NK-92 (cell line): Measurements from ENCODE around the gene DNAH17.

Experiments
- DNase-seq: peaks from one replicate; lab custom pipeline; 2025; ENCODE audit not compliant: unreplicated experiment; lab: John Stamatoyannopoulos, UW

DNAH17 gene

DNA sequence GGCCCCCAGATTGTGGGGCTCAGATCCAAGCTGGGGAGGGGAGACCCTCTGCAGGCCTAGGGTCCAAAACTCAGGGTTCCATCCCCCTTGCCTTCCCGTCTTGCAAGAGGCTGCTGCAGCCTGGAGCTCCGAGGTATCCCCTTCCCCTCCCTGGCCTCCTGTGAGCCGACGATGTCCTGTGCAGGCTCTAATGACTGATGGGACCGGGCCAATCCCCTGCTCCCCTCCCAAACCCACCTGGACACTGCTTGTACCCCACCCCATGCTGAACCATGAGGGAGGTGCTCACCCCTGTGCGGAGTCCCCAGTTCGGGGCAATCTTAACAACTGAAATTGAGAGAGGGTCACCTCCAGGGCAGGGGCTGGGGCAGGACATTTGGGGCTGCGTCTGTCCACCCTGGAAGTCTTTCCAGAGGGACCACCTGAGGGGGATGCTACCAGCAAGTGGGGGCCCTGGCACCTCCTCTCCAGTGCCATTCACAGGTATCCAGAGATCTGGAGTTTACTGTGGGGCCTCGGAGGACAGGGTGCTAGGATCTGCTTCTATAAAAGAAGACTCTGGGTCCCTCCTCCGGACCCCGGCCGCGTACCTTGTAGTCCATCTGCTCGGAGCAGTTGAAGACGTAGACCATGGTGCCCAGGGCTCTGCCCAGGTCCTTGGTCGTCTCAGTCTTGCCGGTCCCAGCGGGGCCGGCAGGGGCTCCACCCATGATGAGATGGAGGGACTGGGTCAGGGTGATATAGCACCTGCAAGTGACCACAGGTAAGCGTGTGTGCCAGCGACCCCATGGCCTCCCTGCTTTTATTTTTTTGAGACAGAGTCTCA, 77.3 kb downstream of the DNAH17 start:
- DNase-seq: no peak

DNA sequence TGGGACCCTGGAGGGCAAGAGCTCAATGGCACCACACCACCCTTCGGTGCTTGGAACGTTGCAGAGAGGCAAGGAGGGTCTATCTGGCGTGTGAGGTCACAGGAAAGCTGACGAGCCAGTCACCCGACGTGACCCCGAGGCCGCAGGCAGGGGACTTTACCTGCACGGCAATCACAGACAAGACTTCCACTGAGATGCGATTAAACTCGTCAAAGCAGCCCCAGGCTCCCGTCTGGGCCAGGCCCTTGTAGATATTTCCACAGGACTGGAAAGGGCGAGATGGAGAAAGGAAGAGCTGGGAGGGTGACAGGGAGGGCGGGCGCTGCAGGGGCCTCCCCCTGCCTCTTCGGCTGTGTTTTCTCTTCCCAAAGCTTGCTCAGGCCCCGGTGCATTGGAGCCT, 78.3 kb downstream of the DNAH17 start:
- no peak for DNase-seq

DNA sequence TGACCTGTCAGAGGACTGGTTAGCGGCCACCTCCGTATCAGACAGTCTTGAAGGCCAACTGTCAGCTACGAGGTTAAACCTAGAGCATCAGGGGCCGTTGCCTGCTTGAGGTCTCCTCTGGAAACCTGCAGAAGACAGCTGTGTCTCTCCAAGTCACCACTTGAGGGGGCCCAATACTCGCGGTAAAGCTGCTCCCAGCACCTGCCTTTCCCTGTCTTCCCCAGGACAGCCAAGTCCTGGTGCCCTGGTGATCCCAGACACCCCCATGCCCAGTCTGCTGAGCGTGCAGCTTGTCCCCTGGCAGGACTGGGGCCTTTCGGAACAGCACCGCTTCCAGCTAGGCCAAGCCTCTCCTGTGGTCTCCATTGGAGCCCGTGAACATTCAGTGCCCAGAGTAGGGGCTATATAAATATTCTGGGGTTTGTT, 80.1 kb downstream of the DNAH17 start:
- DNase-seq: no peak

DNA sequence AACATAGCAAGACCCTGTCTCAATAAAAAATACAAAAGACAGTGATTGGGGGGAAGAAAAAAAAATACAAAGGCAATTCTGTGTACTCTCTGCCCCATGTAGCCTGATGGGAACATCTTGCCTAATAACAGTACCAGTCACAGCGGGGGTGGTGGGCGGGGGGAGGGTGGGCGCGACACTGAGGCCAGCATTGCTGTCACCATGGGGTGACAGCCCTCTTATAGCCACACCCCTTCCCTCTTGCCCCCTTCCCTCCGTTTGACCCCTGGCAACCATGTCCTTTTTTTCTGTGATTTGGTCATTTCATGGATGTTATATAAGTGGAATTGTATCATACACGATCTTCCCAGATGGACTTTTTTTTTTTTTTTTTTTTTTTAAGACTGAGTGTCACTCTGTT, 80.9 kb downstream of the DNAH17 start:
- no peak for DNase-seq

DNA sequence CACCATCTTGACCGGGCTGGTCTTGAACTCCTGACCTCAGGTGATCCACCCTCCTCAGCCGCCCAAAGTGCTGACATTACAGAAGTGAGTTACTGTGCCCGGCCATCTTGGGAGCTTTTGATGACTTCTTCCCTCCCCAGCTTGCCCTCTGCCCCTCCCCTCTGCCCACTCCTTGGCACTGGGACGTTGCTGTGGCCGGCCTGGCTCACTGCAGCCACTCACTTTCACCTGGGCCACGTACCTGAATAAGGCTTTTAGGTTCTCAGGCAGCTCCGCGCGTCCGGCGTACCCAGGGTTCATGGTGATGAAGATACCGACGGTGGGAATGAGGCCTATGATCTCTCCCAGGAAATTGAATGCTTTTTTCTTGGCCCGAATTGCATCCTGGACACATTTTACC, 81.6 kb downstream of the DNAH17 start:
- DNase-seq: no peak

DNA sequence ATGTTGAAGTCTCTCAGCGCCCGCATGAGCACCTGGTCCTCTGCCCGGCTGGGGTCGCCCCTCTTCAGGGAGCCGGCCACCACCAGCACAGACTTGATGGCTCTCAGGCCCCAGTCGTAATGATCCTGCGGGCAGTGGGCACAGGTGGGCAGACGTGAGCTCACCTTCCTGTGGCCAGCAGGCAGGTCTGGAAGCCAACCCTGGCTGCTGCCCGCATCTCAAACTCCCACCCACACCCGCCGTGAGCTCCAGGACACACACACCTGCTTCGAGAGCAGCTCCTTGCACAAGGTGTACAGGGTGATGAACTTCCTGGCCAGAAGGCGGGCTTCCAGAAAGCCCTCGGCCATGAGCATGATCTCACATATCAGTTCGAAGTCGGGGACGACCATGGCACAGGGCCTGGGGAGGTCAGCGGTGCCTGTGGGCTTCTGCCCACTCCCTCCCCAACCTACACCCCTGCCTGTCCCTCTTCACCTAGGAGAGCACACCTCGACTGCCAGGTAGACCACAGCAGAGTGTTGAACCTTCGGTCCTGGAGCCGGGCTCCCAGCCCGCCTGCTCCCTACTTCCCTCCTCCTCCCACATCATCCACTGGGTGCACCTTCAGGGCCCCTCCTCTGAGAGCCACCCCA, 82.4 kb downstream of the DNAH17 start:
- no peak for DNase-seq

DNA sequence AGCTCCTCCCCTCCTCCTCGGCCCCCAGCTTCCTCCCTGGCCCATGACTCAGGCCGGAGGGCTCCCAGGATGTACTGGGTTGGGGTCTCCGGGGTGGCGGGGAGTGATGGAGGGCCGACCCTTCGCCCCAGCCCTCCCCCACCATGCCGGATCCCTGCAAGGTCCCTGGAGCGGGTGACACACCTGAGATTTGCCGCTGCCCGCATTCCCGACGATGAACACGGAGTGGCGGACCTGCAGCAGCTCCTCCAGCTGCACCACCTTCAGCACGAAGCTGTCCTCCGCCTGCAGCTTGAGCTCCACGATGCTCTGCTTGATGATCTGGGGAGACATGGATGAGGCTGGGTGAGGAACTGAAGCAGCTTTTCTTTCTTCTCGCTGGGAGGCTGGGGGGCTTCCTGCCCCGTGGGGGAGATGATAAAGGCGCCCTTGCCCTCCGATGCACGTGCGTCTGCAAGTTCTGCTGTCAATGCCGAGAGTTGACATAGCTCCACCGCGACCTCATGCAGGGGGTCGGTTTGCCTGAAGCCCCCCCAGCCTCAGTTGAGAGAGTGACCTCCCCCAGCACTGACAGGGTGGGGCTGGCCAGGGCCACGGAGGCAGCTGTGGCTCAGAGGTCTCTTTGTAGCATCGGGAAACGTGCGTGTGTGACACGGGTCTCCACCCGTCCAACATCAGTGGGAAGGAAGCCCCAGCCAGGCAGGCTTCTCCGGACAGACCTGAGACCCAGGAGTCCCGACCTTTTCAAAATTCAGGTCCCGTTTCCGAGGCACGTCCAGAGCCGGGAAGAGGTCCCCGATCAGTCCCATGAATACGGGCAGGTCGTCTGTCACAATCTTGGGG, 83.1 kb downstream of the DNAH17 start:
- no peak for DNase-seq

DNA sequence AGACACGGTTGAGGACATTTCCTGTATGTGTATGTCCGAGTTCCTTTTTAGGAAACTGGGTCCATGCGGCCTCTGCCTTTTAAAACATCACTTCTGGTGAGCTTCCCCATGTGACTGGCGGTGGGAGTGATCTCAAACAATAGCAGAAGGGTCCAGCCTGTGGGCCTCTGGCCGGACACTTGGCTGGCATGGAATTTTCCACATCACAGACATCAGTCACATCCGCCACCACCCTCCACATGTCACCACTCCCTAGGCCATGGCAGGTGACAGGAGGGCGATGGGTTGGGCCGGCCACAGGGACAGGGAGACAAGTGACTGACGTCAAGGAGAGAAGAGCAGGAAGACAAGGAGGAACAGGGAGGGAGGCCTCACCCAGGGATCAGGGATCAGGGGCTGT, 83.7 kb downstream of the DNAH17 start:
- DNase-seq: no peak

DNA sequence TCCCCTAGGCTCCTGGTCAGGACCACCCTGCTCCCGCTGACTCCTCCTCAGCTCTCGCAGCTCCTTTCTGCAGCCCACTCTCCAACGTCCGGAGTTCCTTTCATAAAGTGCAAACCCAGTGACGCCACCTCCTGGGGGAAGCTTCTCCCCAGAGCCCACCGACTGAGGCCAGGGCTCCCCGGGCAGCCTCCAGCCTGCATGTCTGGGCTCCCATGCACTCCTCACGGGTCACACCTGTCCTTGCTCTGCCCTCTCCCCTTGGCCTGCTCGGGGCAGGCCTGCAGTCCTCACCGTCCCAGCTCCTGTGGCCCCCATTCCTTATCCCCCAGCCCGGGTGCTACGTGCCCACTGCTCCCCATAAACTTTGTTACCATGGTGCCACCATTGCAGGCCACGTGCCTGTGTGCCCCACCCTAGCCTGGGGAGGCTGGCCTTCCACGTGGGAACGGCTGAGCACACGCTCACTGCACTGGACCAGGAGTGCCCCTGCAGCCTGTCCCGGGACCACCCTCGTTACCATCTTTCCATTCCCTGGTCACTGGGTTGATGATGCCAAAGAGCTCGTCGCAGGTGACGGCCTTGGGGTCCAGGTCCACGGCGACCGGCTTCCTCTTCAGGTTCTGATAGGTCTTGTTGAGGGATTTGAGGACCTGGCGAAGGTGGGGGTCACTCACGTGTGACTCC, 84.9 kb downstream of the DNAH17 start:
- DNase-seq: no peak

DNA sequence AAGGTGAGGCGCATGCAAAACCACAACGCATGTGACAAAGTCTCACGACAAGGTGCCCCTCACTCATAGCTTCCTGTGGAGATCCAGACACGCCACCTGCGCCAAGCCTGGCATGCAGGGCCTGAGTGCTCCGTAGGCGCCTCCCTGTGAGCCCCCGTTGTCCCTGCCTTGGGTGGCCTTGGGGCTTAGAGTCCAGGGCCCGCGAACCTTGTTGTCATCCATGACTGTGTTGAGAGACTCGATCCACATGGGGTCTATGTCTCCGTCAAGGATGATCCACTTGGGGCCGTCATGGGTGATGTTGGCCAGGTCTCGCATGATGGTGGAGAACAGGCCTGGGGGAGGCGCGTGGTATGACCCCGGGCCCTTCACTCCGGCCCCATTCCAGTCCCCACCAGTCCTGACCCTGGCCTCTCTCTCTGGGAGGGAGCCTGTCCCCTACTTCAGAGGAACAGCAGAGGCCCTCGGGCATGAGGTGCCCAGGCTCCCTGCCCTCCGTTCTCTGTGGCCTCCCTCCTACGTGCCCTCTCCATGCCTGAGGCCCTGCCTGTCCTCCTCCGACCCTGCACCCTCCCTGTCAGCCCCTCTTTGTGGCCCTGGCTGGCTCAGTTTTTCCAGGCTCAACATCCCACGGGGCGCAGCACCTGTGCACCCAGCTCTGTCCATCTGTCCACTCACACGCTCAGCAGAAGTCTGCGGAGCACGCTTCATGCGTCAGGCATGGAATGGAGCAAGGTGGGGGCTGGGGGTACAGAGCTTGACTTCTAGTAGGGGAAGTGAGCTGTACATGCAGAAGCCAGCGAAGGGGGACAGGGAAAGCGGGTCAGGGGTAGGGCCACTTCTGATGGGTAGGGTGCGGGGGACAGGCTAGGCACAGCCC, 85.7 kb downstream of the DNAH17 start:
- DNase-seq: no peak

DNA sequence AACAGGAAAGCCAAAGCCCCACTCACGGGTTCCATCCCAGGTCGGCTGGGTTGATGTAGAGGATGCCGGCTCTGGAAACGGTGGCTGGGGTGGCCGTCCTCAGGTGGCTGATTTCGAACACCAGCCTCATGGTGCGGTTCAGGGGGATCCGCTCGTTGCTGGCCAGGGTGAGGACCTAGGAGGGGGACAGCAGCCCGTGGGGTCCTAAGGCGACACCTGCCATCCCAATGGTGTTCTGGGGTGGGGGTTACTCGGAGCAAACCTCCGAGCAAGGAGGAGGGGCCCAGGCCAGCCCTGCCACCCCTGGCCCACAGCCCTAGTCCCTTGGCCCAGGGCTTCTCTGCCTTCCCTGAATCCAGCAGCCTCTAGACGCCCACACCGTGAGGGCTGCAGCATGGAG, 86.5 kb downstream of the DNAH17 start:
- no peak for DNase-seq

DNA sequence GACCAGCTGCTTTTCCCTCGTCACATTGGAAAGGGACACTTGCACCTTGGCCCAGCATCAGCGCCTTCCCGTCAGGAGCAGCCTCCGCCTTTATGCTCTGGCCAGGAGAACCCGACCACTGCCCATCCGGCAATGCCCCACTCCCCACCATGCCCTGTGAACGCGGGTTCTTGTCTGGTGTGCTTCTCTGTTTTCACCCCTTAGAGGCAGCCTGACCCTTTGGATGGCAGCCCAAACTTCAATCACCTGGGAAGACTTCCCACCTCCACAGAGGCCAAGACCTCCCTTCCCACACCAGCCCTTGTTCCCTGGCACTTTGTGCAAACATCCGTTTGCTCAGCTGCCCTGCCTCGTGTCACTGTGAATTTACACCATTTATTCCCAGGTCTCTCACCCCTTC, 87.0 kb downstream of the DNAH17 start:
- no peak for DNase-seq

DNA sequence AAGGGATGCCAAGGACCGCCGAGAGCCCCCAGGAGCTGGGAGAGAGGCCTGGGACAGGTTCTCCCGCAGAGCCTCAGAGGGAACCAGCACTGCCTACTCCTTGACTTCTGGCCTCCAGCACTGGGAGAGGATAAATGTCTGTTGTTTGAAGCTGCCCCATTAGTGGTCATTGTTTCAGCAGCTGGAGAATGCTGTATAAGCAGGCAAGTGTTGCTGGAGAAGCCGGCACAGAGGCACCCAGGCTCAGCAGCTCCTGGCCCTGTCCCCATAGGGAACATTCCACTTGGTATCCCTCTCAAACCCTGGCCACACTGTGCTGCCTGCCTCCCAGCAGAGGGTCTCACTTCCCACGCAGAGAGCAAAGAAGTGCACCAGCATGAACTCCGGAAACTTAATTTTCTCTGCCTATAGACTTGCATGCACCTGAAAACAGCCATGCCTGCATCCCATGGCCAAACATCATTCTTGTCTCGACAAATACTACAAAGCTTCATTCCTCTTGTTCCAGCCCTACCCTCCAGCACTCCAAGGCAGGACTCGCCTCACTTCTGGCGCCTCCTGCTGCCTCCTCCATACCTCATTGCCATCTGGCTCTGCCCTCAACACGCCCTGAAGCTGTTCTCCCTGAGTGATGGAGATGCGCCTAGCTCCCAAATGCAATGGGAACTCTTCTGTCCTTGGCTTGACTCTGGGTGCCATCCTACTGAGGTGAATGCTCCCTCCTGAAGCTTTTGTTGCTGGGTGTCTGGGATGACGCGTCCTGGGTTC, 88.1 kb downstream of the DNAH17 start:
- DNase-seq: no peak

DNA sequence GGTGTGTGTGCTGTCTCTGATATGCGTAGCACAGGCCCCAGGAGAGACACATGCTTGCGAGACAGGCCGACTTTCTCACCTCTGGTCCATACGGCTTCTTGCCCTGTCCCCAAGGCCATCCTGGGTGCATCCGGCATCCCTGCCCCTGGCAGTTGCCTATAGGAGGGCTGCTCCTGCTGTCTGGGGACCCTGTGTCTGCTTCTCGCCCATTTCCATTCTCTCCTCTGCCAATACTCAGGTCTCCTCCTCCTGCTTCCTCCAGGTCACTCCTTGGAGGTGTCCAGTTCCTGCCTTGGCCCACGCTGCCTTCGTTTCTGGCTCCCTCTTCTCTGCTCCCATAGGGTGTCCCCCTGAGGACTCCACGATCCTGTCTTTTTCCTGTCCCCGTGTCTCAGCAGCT, 89.0 kb downstream of the DNAH17 start:
- no peak for DNase-seq

DNA sequence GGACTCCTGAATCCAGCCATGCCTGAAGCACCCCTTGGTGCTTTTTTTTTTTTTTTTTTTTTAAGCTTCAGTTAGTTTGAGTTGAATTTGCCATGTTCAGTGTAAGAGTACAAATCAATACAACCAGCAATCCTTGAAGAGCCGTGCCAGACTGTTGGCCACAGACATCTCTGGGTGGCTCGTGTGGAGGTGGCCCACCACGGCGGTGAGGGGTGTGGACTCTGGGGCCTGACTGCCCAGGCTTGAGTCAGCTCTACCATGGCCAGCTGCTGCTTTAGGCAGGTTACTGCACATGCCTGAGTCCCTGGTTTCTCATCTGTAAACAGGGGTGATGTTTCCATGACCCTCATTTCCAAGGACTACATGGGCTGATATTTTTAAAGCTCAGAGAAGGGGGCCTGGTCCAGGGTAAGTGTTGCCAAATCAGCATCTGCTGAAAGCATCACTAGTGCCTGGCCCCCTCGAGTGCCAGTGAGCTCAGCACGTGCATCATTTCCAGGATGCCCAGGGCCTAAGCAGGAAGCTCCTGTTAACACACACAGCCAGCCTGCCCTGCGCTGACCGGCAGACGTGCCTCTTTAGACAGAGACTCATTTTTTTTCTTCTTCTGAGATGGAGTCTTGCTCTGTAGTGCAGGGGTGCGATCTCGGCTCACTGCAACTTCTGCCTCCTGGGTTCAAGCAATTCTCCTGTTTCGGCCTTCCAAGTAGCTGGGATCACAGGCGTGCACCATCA, 90.1 kb downstream of the DNAH17 start:
- no peak for DNase-seq

DNA sequence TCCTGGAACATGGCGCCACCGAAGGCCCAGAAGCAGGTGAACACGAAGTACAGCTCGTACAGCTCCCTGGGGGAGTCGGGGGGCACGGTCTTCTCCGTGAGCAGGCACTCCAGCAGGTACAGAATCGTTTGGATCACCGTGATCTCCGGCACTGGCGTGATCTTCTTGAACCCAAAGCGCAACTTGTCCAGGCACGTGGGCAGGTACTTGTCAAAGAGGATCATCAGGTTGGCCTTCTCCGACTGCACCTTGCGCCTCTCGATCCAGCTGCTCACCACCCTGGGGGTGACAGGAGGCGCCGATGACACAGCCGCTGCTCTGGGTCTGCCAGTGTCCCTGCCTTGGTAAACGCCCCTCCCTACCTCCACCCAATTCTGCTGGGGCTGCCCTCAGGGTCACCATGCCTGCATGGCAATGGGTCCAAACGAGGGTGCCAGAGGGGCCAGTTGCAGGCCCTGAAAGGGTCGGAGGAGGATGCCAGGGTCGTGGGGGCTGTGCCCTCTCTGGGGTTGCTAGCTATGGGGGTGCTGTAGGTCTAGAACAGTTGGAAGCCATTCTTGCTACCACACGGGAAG, 90.9 kb downstream of the DNAH17 start:
- DNase-seq: no peak

DNA sequence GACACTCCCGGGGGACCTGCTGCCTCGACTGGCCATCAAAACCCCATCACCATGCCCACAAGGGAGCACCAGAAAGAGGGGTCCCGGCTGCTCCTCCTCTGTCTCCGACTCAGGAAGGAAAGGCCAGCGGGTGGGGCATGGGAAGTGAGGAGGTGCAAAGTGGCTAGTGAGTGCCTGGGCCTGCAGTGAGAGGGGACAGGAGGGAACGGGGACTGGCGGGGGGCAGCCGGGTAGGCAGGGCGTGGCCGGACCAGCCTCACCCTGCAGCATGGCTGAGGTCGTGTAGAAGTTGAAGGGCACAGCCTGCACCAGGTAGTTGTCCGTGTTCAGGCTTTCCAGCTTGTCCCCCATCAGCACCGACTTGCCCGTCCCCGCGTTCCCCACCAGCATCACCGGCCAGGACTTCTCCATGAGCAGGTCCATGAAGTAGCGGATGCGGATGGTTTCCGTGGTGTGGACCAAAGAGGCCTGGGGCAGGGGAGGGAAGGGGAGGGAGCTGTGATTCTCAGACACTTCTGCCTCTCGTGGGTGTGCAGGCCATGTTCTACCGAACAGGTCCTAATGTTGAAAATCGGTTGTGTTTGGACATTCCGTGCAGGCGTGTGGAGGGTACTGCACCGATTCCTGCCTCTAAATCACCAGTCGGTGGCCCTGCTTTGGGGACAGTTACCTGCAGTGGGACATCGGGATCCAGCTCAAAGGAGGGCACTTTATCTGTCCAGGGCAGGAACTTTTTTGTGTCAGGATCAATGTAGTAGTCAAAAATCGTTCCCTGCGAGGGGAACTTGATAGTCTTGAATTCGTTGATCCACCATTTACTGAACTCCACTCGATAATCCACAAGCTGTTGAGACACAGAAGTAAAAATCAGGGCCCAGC, 91.7 kb downstream of the DNAH17 start:
- DNase-seq: no peak
